Cerebellar cortex (tissue), 1 donor: Measurements from ENCODE around the gene ASPRV1.

Experiments
- DNase-seq: peaks from one replicate; pipeline ENCODE4 v3.0.0-alpha.2; 2015; ENCODE audit warnings: low spot score

Gene ASPRV1

DNA sequence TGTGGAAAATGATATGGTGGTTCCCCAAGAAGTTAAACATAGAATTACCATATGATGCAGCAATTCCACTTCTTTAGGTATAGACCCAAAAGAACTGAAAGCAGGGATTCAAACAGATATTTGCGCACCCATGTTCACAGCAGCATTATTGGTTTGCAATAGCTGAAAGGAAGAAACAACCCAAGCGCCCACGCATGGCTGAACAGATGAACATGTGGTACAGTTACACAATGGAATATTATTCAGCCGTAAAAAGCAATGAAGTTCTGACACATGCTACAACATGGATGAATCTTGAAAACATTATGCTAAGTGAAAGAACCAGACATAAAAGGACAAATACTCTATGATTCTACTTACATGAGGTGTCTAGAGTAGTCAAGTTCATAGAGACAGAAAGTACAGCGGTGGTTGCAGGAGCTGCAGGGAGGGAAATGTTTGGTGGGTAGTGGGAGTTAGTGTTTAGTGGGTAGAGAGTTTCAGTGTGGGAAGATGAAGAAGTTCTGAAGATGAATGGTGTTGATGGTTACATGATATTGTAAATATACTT is 26.7 kb upstream of the ASPRV1 start:
- no peak for DNase-seq

DNA sequence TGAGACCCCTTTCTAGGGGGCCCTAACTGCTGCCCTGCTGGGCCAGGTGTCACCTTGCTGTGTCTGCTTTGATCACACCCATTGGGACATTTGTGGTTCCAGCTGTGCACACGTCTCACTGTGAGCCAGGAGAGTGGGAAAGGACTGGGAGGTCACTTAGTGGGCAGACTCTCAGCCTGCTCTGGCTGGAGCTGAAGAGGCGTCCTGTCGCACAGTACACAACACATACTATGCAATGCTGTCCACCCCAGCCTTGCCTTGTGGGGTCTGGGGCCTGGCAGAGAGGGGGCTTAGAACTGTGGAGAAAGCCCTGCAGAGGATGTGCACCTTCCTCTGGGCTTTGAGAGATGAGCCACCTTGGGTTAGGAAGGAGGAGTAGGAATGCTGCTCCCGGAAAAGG is 25.3 kb upstream of the ASPRV1 start:
- no peak for DNase-seq

DNA sequence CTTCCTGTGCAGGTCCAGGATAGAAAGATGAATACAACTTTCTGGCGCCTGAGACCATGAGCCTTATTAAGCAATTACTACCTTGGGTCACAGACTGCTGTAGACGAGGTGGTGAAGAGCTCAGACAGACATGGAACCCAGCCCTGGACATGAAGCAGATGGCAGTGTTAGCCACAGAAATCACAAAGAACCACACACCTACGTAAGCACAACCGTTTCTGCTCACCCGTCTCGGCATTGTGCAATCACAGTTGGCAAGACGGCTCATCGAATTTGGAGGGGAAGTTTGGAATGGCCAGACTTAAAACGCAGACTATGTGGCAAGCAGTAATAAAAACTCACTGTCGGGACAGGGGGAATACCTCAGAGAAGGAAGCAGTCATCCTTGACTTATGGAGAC is 24.3 kb upstream of the ASPRV1 start:
- DNase-seq: no peak

DNA sequence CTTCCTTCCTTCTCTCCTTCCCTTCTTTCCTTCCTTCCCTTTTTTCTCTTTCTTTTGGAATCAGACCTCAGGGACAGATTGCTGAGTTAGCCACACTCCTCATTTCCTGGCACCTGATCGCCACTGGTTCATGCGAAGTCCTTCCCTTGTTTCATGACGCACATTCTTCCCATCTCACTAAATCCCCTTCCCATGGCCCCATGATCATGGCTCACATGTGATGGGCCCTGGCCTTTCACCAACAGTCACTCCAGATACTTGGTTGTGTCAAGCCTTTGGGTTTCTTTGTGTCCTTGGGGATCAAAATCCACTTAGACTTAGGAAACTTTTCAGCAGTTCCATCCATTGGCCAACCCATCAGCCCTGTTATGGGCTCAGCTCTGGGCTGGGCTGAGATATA is 23.8 kb upstream of the ASPRV1 start:
- DNase-seq: no peak

DNA sequence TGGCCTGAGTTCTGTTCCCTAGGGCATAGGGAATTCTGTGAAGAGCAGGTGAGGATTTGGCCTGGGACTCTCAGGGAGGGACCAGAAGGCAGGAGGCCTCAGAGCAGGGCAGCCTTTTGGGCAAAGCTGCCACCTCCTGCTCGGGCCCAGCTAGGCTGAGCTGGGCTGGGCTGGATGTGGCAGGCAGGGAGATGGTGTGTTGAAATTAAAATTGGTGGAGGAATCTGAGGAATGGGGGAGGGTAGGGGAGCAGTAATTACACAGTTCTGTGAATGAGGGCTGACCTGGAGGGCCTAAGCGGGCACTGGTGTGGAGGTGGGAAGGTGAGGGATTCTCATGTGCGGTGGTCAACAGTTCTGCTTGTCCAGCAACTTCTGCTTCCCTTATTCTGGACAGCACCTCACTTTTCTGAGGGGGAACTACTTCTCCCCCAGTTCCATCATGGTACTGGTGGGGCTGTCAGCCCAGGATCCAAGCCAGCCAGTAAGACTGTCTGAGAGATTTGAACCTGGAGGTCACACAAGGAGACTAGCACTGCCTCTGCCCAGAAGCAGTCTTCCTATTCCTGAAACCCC is 22.0 kb upstream of the ASPRV1 start:
- no peak for DNase-seq

DNA sequence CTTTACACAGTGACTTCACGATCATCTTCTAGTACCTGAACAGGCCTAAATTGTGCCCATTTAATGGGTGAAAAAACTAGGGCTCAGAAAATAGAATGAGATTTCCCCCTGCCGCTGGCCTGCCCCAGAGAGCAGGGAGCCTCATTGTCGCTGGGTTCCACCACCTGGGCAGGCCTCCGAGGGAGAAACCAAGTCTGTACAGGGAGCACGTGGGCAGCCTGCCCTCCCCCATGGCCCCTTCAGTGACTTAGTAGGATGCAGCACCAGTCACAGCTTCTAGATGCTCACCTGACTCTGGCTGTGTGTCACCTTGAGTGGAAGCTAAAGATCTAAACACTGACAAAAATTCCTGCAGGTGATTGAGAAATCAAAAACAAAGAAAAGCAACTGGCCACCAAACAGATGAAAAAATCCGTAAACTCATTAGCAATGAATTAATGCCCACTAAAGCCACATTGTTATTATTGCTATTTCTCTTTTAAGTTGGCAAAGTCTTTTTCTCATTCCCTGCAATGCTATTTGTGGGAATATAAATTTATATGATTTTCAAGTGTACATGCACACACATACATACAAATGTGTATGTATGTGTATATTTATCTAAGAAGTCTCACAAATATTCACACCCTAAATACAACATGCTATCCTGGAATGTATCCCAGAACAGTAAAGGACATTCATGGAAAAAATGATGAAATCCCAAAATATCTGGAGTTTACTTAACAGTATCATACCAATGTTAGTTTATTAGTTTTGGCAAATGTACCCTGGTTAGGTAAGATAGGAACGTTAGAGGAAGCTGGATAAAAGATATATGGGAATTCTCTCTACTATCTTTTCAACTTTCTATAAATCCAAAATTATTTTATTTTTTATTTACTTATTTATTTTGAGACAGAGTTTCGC is 18.7 kb upstream of the ASPRV1 start:
- DNase-seq: no peak

DNA sequence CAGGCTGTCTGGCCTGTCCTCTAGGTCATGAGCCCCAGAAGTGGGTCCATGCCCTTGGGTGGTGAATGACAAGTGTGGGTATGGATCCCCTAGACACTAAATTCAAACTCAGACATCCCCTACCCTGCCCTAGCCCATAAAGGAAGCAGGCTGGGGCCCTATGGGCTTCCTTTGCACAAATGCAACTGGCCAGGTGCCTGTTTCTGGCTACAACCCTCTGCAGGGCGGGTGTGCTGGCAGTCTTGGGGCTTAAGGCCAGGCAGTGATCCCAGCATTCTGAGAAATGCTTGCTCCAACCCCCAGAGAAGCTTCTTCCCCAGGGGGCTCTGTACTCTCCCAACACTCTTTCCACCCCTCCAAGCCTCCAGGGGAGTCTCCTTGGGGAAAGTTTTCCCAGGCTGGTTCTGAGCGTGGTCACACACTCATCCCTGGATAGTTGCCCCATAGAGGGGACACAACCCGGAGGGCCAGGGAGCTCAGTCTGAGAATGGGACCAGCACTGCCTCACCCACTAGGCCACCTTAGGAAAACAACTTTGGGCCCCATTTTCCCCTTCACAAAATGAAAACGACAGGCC is 16.6 kb upstream of the ASPRV1 start:
- DNase-seq: no peak

DNA sequence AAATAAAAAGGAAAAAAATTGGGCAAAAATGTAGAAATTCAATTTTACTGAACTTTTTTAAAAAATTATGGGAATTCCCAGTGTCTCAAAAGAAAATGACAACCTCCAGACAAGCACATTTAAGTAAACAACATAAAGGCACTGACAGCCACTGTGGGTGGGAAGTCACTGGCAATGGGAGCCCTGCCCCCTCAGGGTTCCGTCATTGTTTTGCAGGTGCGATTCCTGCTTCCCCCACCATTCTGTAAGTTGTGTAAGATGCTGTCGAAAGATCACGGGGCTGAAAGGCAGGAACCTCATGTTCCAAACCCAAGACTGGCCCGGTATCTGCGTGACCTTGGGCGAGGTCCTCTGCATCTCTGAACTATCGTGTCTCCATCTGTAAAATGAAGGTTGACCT is 15.8 kb upstream of the ASPRV1 start:
- DNase-seq: no peak

DNA sequence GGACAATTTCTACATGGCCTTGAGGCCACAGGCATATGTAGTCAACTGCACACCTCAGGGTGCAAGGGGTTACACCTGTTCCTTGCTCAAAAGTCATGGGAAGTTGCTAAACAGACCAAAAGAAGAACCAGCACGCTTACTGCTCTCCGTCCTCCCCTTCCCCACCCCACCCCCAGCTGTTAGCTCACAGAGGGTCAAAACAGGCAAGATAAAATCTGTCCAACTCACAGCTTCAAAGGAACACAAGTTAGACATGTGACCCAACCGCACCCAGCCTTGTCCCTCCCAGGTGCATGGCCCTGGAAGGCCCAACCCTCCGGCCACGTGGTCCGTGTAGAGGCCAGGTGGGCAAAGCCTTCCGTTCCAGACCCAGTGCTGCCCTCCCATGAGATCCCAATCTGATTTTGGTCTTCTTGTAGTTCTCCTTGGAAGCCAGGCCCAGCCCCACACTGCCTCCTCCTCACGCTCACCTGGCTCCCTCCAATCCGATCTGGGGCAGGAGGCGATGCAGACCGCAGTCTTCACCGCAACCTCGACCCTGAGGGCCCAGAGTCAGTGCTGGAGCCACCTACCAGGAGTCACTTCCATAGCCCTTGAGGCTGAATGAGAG is 14.5 kb upstream of the ASPRV1 start:
- DNase-seq: no peak

DNA sequence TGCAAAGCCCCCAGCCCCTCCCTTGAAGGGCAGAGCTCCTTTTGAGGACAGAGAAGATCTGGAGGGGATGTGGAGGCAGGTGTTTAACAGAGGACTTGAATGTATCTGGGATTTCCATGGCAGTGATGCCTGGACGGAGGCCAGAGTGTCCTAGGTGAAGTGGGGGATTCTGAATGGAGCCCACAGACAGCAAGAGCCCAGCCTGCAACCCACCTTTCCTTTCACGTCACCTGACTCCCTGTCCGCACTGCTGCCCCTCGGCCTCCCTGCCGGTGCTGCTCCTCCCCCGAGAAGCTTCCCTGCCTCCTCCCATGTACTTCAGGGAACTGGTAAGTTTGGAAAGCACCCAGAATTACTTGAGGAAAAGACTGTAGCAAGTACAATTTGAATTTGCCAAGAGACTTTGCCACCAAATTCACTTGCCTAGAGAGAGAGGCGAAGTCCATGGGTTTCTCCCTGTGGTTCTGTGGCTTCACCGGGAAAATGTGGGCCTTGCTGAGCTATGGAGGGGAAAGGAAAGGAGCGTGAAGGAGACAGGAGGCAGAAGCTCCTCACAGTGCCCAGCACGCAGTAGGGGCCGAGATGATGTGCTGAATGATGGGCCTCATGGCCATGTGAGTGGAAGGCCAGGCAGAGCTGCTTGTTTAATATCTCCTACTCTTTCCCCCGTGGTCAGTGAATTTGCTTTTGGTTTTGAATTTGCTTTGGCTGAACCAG is 13.9 kb upstream of the ASPRV1 start:
- DNase-seq: no peak

DNA sequence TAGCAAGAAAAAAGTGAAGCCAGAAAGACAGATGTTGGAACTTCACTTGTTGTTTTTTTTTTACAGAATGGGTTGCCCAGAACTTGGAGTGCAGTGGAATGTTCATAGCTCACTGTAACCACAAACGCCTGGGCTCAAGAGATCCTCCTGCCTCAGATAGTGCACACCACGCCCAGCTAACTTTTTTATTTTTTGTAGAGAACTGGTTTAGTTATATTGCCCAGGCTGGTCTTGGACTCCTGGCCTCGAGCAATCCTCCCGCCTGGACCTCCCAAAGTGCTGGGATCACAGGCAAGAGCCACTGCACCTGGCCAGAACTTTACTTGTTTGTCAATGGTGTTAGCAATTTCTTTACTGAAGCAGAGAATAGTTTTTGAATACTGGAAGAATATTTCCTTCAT is 11.9 kb upstream of the ASPRV1 start:
- DNase-seq: no peak

DNA sequence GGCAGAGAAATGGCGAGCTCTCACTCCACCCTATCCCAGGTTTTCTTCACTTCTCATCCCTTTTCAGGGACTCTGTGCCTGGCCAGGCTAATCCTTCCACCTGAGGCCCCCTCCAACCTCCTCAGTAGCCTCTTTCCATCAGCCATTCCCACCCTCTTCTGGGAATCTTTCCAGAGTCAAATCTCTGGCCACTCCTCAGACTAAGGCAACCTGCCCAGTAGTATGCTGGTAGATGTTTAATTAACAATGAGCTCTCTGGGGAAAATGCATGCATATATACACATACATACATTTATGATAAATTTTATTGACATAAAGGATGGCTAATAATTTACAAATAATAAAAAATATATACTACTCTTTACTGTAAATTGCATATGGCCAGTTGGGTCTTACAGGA is 11.4 kb upstream of the ASPRV1 start:
- DNase-seq: no peak

DNA sequence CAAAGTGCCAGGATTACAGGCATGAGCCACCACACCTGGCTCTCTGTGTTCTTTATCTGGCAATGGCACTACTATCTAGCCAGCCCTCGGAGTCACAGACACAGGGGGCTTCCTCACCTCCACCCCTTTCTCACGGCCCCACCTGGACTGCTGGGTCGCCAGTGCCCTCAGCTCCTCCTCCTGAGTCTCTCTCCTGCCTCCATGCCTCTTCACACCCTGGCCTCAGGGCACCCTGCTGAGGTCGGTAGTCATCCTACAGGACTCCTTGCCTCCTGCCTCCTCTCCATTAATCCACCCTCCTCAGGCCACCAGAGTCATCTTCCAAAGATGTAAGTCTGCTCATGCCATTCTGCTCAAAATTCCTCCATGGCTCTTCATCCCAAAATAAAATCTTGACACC is 8.6 kb upstream of the ASPRV1 start:
- no peak for DNase-seq

DNA sequence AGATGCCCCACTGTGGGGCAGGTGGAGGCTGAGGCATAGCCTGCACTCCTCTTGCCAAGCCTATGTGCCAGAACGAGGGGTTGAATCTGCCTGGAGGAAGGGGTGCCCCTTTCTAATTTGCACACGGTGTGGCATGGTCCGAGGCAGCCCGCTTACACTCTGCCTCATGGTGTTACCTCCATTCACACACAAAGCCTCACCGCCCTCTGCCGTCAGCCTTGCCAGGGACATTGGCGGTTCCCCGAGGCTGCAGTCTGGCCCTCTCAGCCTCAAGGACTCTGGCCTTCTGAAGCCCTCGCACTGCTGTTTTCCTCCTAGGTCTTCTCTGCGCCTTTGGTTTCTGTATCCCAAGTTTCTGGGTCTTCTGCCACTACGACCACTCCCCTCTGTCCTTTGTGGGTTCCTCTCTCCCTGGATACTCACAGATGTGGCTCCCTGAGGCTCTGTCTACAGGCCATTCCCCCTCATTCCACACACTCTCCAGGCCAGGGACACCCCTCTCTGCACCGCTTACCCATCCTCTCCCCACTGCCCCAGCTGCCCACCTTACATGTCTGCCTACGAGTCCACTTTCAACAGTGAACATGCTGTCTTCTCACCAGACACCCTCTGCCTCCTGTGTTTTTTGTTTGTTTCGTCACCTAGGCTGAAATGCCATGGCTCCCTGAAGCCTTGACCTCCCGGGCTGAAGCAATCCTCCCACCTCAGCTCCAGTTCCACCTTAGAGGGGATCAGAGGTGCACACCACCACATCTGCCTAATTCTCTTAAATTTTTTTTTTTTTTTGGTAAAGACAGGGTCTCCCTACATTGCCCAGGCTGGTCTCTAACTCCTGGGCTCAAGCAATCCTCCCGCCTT is 7.9 kb upstream of the ASPRV1 start:
- no peak for DNase-seq

DNA sequence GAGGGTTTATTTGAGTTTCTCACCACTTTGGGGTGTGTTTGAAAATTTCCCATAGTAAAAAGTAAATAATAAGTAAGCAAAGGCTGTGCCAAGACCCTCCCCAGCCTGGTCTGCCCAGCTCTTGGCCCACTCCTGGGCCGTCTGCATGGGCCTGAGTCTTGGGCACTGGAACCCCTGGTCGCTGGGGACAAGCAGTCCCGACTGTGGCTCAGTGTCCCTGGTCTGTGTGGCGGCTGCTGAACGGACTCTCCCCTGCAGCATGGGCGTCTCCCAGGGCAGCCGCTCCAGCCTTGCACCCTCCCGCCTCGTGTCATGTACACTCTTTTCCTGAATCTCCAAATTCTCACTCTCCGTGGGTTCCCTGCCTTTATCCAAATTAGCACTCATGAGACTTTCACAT is 7.2 kb upstream of the ASPRV1 start:
- DNase-seq: no peak

DNA sequence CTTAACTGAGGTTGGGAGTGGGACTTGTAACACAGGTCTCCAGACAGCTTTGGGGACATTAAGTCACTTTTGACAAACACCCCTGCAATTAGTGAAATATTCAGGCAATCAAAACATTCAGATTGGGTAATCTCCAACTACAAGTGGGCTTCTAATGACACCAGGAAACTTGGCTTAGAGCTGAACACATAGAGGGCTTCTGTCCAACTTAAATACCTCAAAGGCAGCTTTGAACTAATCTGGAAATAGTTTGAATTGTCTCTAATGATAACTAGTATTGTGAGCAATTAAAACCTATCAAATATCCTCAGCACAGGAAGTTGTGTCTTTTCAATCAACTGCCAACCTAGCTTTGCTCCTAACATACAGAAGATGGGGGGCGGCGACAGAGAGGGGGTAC is 5.1 kb upstream of the ASPRV1 start:
- no peak for DNase-seq

DNA sequence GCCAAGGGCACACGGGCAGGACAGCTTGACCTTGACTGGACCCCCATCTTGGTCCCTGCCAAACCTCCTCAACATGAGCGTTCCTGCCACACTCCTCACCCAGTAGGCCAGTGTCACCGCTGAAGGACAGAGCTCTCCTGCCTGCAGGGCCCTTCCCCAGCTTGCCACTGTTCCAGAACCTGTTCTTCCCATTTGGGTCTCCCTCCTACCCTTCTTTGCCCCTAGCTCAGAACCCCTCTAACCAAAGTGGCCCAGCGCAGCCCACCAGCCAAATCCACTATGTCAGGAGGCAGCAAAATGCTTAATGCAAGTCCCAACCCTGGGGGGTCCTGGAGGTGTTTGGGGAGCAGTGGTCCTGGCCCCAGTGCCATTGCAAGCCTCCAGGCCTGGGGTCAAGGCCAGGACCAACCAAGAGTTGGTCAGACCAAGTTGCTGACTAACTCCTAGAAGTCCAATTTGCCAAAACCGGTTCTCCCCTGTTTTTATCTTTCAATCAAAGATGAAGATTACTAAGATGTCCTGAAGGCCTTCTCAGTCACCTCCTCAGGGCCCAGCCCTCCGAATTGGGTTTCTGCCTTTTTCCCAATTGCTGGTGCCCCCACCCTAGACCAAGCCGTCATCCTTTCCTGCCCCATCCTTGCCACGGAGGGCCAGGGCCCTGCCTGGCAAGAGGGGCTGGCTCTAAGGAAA is 4.5 kb upstream of the ASPRV1 start:
- DNase-seq: no peak

DNA sequence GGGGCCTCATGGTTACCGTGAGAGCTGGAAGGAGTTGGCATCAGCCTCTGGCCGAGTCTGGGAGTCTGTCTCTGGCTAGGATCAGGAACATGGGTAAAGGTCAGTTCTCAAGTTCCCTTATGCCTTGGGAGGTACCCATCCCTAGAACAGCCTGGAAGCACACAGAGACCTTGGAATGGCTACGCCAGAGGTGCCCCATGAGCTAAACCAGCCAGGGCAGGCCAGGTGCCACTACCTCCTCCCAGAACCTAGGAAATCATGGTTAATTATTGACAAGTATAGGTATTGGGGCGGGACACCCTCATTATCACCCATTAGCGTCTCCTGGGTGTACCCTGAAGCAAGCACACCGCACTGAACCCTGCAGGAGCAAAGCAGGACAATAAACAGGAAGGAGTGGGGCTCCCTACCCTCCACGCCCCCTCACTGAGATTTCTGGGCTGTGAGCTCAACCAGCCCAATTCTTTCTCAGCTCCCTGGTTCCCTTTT is 3.0 kb upstream of the ASPRV1 start:
- no peak for DNase-seq

DNA sequence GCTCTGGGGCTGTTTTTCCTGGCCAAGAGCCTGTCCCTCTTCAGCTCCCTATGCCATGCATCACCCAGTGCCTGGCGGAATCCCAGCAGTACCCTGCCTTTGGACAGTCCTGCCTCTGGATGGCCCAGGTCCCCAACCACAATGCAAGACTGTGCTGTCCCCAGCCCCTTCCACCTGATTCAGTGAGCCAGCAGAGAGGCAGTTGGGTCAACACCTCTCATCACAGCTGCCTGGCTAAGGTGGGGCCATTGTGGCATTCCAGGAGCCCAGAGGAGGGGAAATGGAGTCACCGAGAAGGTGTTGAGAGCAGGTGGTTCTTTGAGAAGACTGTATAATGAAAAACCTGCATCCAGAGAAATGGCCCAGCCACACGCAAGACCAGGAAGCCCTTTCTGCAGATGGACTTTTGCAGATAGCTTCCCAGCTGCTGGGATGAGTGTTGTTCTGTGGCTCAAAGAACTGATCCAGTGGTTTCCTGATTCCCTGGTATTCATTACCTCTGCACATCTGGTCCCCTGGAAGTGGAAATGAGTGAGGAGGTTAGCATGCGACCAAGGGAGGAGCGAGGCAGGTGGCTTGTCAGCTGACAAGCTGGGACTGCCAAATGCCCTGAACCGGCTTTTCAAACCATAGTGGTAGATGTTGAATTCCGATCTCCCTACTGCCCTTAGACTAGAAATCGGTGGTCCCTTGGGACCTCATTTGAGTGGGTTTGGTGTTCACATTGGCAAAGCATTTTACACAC is 1.7 kb upstream of the ASPRV1 start:
- DNase-seq: no peak

DNA sequence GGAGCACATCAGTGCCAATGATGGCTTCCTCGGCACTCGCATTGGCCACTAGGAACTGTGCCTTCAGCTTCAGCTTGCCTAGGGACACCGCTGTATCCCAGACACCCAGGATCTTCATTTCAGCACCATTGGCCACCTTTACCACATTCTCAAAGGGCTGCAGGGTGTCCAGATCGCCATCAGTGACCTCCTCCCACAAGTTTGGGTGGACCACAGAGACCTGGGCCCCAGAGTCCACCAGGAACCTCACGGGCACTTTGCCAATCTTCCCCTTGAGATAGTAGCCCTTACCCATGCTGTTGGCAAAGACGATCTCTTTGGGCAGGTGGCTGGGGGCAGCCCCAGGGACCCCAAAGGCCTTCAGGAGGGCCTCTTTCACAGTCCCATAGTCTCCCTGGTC is 610 bp downstream of the ASPRV1 start:
- DNase-seq: no peak
